ENCODE results near the gene PSMC3IP. TPM values are rescaled to one million over a fixed set of nuclear protein-coding genes. Genes with fewer than 3 reads are reported as not detected.
"Not testable (repeated sequence)": the region's sequence is repeated elsewhere in the genome, so short reads cannot be mapped to it uniquely, and the experiment has no call there.

Gene PSMC3IP
- total RNA-seq, 1 experiment from 2014 or later, result 17.1 TPM

- no peak for DNase-seq (ENCODE audit: extremely low read depth, low read depth)
These were observed 34.1 kb downstream of the PSMC3IP start for GRCh38 chr17:42543190-42544079.

GRCh38 chr17:42541041-42541833 is 36.3 kb downstream of the PSMC3IP start:
- no peak for DNase-seq (ENCODE audit: extremely low read depth, low read depth)

DNA sequence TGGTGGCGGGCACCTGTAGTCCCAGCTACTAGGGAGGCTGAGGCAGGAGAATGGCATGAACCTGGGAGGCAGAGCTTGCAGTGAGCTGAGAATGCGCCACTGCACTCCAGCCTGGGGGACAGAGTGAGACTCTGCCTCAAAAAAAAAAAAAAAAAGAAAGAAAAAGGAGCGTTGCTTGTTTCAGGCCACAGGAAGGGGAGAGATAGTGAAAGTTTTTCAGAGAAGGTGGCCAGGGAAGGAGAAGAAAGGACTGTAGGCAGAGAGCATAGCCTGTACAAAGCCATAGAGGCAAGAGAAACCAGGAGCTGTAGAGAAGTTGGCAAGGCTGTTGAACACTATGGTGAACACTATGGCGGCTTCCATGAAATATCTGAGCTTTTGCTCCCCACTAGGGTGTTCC is 37.0 kb downstream of the PSMC3IP start:
- DNase-seq (ENCODE audit: extremely low read depth, low read depth), result not testable (repeated sequence)

DNA sequence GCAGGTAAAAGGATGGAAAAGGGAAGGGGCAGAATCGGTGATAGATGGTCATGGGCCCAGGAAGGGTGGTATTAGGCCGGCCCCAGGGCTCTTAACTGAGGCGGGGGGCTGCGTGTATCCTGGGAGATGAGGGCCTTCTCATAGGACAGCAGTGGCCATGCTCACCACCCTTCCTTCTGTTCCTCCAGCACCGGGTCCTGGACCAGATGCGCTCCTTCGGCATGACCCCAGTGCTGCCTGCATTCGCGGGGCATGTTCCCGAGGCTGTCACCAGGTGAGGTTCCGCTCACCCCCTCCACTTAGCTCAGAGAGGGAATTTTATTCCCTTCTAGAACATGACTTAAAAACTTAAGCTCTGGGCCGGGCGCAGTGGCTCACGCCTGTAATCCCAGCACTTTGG is 39.0 kb downstream of the PSMC3IP start:
- no peak for DNase-seq (ENCODE audit: extremely low read depth, low read depth)

GRCh38 chr17:42537826-42538451 is 39.6 kb downstream of the PSMC3IP start:
- DNase-seq (ENCODE audit: extremely low read depth, low read depth), result no peak

DNA sequence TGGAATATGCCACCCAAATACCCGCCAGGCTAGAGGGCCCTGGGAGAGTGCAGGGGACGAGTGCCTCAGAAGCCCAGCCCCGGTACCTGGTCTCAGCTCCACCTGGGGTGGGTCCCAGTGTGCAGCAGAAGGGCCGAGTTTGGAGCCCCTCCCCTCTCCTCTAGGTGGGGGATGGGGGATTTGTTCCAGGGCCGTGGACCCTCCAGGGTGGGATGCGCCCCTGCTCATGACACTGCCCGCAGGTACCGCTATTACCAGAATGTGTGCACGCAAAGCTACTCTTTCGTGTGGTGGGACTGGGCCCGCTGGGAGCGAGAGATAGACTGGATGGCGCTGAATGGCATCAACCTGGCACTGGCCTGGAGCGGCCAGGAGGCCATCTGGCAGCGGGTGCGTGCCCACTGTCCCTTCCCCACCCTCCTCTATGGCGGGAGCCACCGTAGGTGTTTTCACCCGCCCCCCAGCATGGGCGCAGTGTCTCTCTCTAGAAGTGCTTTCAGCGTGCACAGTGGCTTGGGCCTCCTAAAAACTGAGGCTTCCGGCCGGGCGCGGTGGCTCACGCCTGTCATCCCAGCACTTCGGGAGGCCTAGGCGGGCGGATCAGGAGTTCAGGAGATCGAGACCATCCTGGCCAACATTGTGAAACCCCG is 40.2 kb downstream of the PSMC3IP start:
- no peak for DNase-seq (ENCODE audit: extremely low read depth, low read depth)

GRCh38 chr17:42536372-42537155 is 41.0 kb downstream of the PSMC3IP start:
- DNase-seq (ENCODE audit: extremely low read depth, low read depth), result peak; percentile 35

GRCh38 chr17:42536048-42536371 is 41.5 kb downstream of the PSMC3IP start, which contains the start of gene NAGLU:
Gene NAGLU (plus strand): TSS chr17:42536241. CDS start chr17:42536273, 32 bp downstream.
- peak; percentile 87 for DNase-seq (ENCODE audit: extremely low read depth, low read depth)

DNA sequence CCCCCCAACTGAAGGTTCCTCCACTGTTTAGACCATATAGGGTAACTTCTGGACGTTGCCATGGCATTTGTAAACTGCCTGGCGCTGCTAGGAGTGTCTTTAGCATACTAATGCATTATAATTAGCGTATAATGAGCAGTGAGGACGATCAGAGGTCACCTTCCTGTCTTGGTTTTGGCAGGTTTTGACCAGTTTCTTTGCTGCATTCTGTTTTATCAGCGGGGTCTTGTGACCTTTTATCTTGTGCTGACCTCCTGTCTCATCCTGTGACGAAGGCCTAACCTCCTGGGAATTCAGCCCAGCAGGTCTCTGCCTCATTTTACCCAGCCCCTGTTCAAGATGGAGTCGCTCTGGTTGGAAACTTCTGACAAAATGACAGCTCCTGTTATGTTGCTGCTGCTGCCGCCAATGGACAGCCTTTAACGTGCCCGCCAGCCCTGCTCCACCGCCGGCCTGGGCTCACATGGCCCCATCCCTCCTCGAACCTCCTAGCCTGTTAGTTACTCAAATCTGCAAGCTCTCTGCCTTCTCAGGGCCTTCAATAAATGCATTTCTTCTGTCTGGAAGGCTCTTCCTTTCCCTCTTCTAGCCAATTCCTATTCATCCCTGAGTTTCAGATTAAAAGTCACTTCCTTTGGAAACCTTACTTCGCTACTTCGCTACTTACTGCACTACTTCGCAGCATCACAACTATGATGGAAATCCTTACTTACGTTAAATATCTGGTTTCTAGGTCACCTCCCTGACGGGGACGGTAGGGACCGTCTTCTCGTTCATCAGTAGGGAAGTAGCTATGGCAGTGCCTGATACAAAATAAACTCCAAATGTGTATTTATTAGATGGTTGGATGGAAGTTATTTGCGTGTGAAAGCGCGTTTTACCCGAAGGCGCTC is 42.1 kb downstream of the PSMC3IP start:
- DNase-seq (ENCODE audit: extremely low read depth, low read depth), result no peak

GRCh38 chr17:42531455-42532354 is 45.8 kb downstream of the PSMC3IP start:
- DNase-seq (ENCODE audit: extremely low read depth, low read depth), result peak; percentile 56

DNA sequence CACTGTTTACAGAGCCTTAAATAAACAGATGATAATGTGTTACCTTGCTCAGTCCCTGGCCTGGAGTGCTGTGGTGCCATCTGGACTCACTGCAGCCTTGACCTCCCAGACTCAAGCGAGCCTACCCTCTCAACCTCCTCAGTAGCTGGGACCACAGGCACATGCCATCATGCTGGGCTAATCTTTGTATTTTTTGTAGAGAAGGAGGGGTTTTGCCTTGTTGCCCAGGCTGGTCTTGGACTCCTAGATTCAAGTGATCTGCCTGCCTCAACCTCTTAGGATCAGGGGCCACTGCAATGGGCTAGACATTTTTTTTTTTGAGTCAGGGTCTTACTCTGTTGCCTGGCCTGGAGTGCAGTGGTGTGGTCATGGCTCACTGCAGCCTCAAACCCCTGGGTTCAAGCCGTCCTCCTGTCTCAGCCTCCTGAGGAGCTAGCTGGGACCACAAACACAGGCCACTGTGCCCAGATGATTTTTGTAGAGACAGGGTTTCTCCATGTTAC is 46.5 kb downstream of the PSMC3IP start:
- DNase-seq (ENCODE audit: extremely low read depth, low read depth), result no peak

- no peak for DNase-seq (ENCODE audit: extremely low read depth, low read depth)
These were observed 48.5 kb downstream of the PSMC3IP start for GRCh38 chr17:42529061-42529460.

- DNase-seq (ENCODE audit: extremely low read depth, low read depth), result no peak
These were observed 49.6 kb downstream of the PSMC3IP start for GRCh38 chr17:42527932-42528331.

- DNase-seq (ENCODE audit: extremely low read depth, low read depth), result no peak
These were observed 51.5 kb downstream of the PSMC3IP start for GRCh38 chr17:42526031-42526444.

GRCh38 chr17:42525221-42525620 is 52.3 kb downstream of the PSMC3IP start:
- no peak for DNase-seq (ENCODE audit: extremely low read depth, low read depth)

GRCh38 chr17:42522798-42523278 is 54.7 kb downstream of the PSMC3IP start:
- DNase-seq (ENCODE audit: extremely low read depth, low read depth), result no peak
